Myocyte (in vitro differentiated cells): Measurements from ENCODE around the gene SVBP. TPM values are rescaled to one million over a fixed set of nuclear protein-coding genes. Genes with fewer than 3 reads are reported as not detected.

Source experiments
- DNase-seq: peaks from one replicate; pipeline ENCODE4 v3.0.0-alpha.2; 2012; ENCODE audit warnings: low read depth
- total RNA-seq: library from RNA; depleted of rRNA; stranded (reverse); fragments of >200 nt; gene quantifications from 2 replicates; pipeline ENCODE4 v1.2.3, GENCODE V29; 2014

The SVBP gene
- total RNA-seq, 1 donor from 2014 or later: 30.7 TPM

- peak; percentile 56 for DNase-seq
Measured at GRCh38 chr1:42806593-42806992, 10.6 kb downstream of the SVBP start.

- DNase-seq: peak; percentile 57
Measured at GRCh38 chr1:42806171-42806570, 11.0 kb downstream of the SVBP start.

- peak; percentile 48 for DNase-seq
Measured at GRCh38 chr1:42801832-42802473, 15.2 kb downstream of the SVBP start.

GRCh38 chr1:42797979-42798378 is 19.2 kb downstream of the SVBP start:
- no peak for DNase-seq

GRCh38 chr1:42797414-42797813 is 19.8 kb downstream of the SVBP start:
- DNase-seq: no peak

- DNase-seq: no peak
Measured at GRCh38 chr1:42793824-42794223, 23.4 kb downstream of the SVBP start.

GRCh38 chr1:42788021-42788420 is 29.2 kb downstream of the SVBP start:
- DNase-seq: no peak

GRCh38 chr1:42786097-42786496 is 31.1 kb downstream of the SVBP start:
- DNase-seq: no peak

- no peak for DNase-seq
Measured at GRCh38 chr1:42784946-42785693, 32.1 kb downstream of the SVBP start, which contains the start of gene TMEM269. Gene TMEM269, plus strand, starts transcription at chr1:42784991. Its CDS starts 4,903 bp downstream, at chr1:42789894.

GRCh38 chr1:42784547-42784945 is 32.7 kb downstream of the SVBP start:
- no peak for DNase-seq

GRCh38 chr1:42783092-42783491 is 34.1 kb downstream of the SVBP start:
- DNase-seq: no peak

GRCh38 chr1:42780176-42780575 is 37.0 kb downstream of the SVBP start:
- no peak for DNase-seq

GRCh38 chr1:42779725-42780124 is 37.5 kb downstream of the SVBP start:
- no peak for DNase-seq

GRCh38 chr1:42777852-42778251 is 39.3 kb downstream of the SVBP start:
- peak; percentile 55 for DNase-seq

GRCh38 chr1:42776502-42776901 is 40.7 kb downstream of the SVBP start:
- DNase-seq: no peak

GRCh38 chr1:42774928-42775526 is 42.2 kb downstream of the SVBP start:
- DNase-seq: no peak

- DNase-seq: no peak
Measured at GRCh38 chr1:42773420-42773819, 43.8 kb downstream of the SVBP start.

GRCh38 chr1:42769811-42770210 is 47.4 kb downstream of the SVBP start:
- DNase-seq: no peak

- no peak for DNase-seq
Measured at GRCh38 chr1:42768172-42768571, 49.0 kb downstream of the SVBP start.

GRCh38 chr1:42767510-42768000 is 49.6 kb downstream of the SVBP start:
- DNase-seq: no peak

GRCh38 chr1:42766741-42767509 is 50.3 kb downstream of the SVBP start, which contains the start of the genes C1orf50 and P3H1:
Gene C1orf50, plus strand, starts transcription at chr1:42767249. Its CDS starts 63 bp downstream, at chr1:42767312.
Gene P3H1, minus strand, starts transcription at chr1:42767028. Its CDS starts 57 bp downstream, at chr1:42766971.
- DNase-seq: peak; percentile 100
